ENCODE measurements around the gene ZNF302.

The ZNF302 gene

GRCh38 chr19:34655651-34656050 is 21.8 kb upstream of the ZNF302 start:
- Histone ChIP-seq H3K9me2 (replicated peaks; ENCODE audit: insufficient read depth, low read length) (no peaks in the 10 kb centered on the region), H3K27ac (ENCODE audit: low read length) (no peak overlapping the region), H3K4me3 (ENCODE audit: low read length) (no peak overlapping the region), H3K4me1 (ENCODE audit: low read length) (no peaks in the 10 kb centered on the region), H4K20me1 (ENCODE audit: insufficient read depth, low read length) (no peaks in the 10 kb centered on the region), H3K79me2 (ENCODE audit: low read length) (no peaks in the 10 kb centered on the region), H3K9me3 (replicated peaks; ENCODE audit: insufficient read depth, low read length) (no peaks in the 10 kb centered on the region), H3K4me2 (ENCODE audit: low read depth, low read length) (no peak overlapping the region), H2AFZ (ENCODE audit: low read length) (no peak overlapping the region), H3F3A (ENCODE audit: insufficient read depth, low read length) (no peaks in the 10 kb centered on the region), H3K27me3 (replicated peaks; ENCODE audit: insufficient read depth, low read length) (no peaks in the 10 kb centered on the region), H3K9ac (ENCODE audit: low read length) (no peak overlapping the region), H3K36me3 (replicated peaks; ENCODE audit: insufficient read depth, low read length) (no peaks in the 10 kb centered on the region)
- TF ChIP-seq EZH2 (optimal IDR thresholded peaks at IDR 0.05; ENCODE audit: low read depth, low read length) (no peak), EZH2phosphoT487 (IDR thresholded peaks at IDR 0.05; ENCODE audit: low read length) (no peak)
- TF ChIP-seq, protein P1, sequence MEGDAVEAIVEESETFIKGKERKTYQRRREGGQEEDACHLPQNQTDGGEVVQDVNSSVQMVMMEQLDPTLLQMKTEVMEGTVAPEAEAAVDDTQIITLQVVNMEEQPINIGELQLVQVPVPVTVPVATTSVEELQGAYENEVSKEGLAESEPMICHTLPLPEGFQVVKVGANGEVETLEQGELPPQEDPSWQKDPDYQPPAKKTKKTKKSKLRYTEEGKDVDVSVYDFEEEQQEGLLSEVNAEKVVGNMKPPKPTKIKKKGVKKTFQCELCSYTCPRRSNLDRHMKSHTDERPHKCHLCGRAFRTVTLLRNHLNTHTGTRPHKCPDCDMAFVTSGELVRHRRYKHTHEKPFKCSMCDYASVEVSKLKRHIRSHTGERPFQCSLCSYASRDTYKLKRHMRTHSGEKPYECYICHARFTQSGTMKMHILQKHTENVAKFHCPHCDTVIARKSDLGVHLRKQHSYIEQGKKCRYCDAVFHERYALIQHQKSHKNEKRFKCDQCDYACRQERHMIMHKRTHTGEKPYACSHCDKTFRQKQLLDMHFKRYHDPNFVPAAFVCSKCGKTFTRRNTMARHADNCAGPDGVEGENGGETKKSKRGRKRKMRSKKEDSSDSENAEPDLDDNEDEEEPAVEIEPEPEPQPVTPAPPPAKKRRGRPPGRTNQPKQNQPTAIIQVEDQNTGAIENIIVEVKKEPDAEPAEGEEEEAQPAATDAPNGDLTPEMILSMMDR (IDR thresholded peaks at IDR 0.05; ENCODE audit: low read length): no peak
- DNase-seq: no peak

- no peak for DNase-seq
- H3K4me3 ChIP-seq (ENCODE audit: low read length): no peak overlapping the region
- no peak overlapping the region for H2AFZ ChIP-seq (ENCODE audit: low read length)
- no peaks in the 10 kb centered on the region for H3K27me3 ChIP-seq (replicated peaks; ENCODE audit: insufficient read depth, low read length)
- no peaks in the 10 kb centered on the region for H4K20me1 ChIP-seq (ENCODE audit: insufficient read depth, low read length)
- no peak overlapping the region for H3K4me2 ChIP-seq (ENCODE audit: low read depth, low read length)
- H3K36me3 ChIP-seq (replicated peaks; ENCODE audit: insufficient read depth, low read length): no peaks in the 10 kb centered on the region
- H3K9me3 ChIP-seq (replicated peaks; ENCODE audit: insufficient read depth, low read length): no peaks in the 10 kb centered on the region
- TF ChIP-seq EZH2phosphoT487 (IDR thresholded peaks at IDR 0.05; ENCODE audit: low read length) (no peak), EZH2 (optimal IDR thresholded peaks at IDR 0.05; ENCODE audit: low read depth, low read length) (no peak)
- TF ChIP-seq, protein P1 (IDR thresholded peaks at IDR 0.05; ENCODE audit: low read length): no peak
- H3K79me2 ChIP-seq (ENCODE audit: low read length): no peaks in the 10 kb centered on the region
- no peak overlapping the region for H3K27ac ChIP-seq (ENCODE audit: low read length)
- H3K9me2 ChIP-seq (replicated peaks; ENCODE audit: insufficient read depth, low read length): no peaks in the 10 kb centered on the region
- no peak overlapping the region for H3K9ac ChIP-seq (ENCODE audit: low read length)
- peaks cover 5% of the 10 kb centered on the region; the same call in 1 of the 2 replicates for H3K4me1 ChIP-seq (ENCODE audit: low read length)
- no peaks in the 10 kb centered on the region for H3F3A ChIP-seq (ENCODE audit: insufficient read depth, low read length)
Measured at GRCh38 chr19:34661357-34661756, 16.1 kb upstream of the ZNF302 start.

DNA sequence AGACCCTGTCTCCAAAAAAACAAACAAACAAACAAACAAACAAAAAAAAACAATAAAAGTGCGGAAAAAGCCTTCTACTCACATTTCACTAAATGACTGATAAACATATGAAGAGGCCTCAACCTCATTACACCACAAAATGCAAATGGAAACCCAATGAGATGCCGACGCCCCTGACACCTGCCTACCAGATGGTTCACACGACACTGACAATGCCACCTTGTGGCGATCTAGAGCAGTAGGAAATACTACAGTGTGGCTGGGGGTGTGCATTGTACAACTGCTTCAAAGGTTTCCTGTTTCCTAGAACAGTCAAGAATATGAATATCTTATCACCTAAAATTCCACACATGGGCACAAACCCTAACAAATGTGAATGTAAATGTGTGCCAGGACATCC is 14.6 kb upstream of the ZNF302 start:
- Histone ChIP-seq H3K36me3 (replicated peaks; ENCODE audit: insufficient read depth, low read length) (no peaks in the 10 kb centered on the region), H3K9me2 (replicated peaks; ENCODE audit: insufficient read depth, low read length) (no peaks in the 10 kb centered on the region)

More for the DNA sequence above, 14.6 kb upstream of the ZNF302 start:
- Histone ChIP-seq H2AFZ (ENCODE audit: low read length) (no peak overlapping the region), H3K9ac (ENCODE audit: low read length) (no peak overlapping the region), H3K4me2 (ENCODE audit: low read depth, low read length) (no peak overlapping the region), H3K79me2 (ENCODE audit: low read length) (no peaks in the 10 kb centered on the region), H3K9me3 (replicated peaks; ENCODE audit: insufficient read depth, low read length) (no peaks in the 10 kb centered on the region), H3K4me1 (ENCODE audit: low read length) (peaks cover 5% of the 10 kb centered on the region; the same call in 1 of the 2 replicates), H3K4me3 (ENCODE audit: low read length) (no peak overlapping the region), H3F3A (ENCODE audit: insufficient read depth, low read length) (no peaks in the 10 kb centered on the region), H3K27ac (ENCODE audit: low read length) (no peak overlapping the region), H4K20me1 (ENCODE audit: insufficient read depth, low read length) (no peaks in the 10 kb centered on the region), H3K27me3 (replicated peaks; ENCODE audit: insufficient read depth, low read length) (no peaks in the 10 kb centered on the region)
- DNase-seq: peak; percentile 80
- TF ChIP-seq EZH2phosphoT487 (IDR thresholded peaks at IDR 0.05; ENCODE audit: low read length) (no peak), EZH2 (optimal IDR thresholded peaks at IDR 0.05; ENCODE audit: low read depth, low read length) (no peak)
- TF ChIP-seq, protein P1 (IDR thresholded peaks at IDR 0.05; ENCODE audit: low read length): peak; percentile 75

All from MM.1S (cell line).